HCT116 (cell line): Measurements from ENCODE around the gene CCSAP. TPM values are rescaled to one million over a fixed set of nuclear protein-coding genes. Genes with fewer than 3 reads are reported as not detected.

Experiments used
- ATAC-seq: fragments of 200-7000 bp; cut with Tn5 transposase; 2 replicates; pipeline ENCODE4 v1.9.1; 2020; ENCODE audit warnings: mild to moderate bottlenecking, moderate library complexity
- BruUV-seq: library from RNA; stranded (reverse); fragments of 400-500 nt; replicated peaks from 2 replicates; lab custom pipeline; 2021; lab: Mats Ljungman, UMichigan
- CTCF ChIA-PET: fragments of 300-600 bp; sonication (Branson Sonifier 250); formaldehyde crosslinking; loops from one replicate; lab custom pipeline; 2021; ENCODE audit warnings: antibody characterized with exemption; lab: Charles Lee
- POLR2A ChIA-PET: fragments of 300-600, 350-600 bp; sonication (Branson Sonifier 250); formaldehyde crosslinking; loops from one replicate; lab custom pipeline; 2021; ENCODE audit warnings: antibody characterized with exemption; lab: Charles Lee
- RAD21 ChIA-PET, 2 experiments: fragments of 300-600 bp; sonication (Branson Sonifier 250); formaldehyde crosslinking; loops; one replicate each; lab custom pipeline; 2023; ENCODE audit warnings: low total read pairs in 2 of 2; ENCODE audit not compliant: uncharacterized antibody in 2 of 2, unreplicated experiment in 2 of 2, low non-redundant PET in 1 of 2; lab: Charles Lee
- DNase-seq: peaks from one replicate; pipeline ENCODE4 v3.0.0-alpha.2; 2010; ENCODE audit warnings: low read depth, low spot score
- H2AFZ ChIP-seq: fragments of 200-600 bp; shearing (Covaris generic), sonication (generic); 2 replicates; pipeline ENCODE4 v1.6.1; 2017; ENCODE audit warnings: low read depth, mixed run types, mixed read lengths, antibody characterized with exemption, low read length; ENCODE audit not compliant: poor library complexity, severe bottlenecking
- H3K27ac ChIP-seq: 2 replicates; pipeline ENCODE4 v1.5.1; 2012; ENCODE audit warnings: low read depth, low read length
- H3K27me3 ChIP-seq: fragments of 200-600 bp; sonication (generic); 2 replicates; pipeline ENCODE4 v1.6.1; 2016; ENCODE audit warnings: mixed run types, low read length, mixed read lengths; ENCODE audit not compliant: insufficient read depth
- H3K36me3 ChIP-seq, 2 experiments: fragments of 200-500 bp in 1 of 2; fragments of 200-600 bp in 1 of 2; sonication (Bioruptor generic) in 1 of 2; sonication (generic) in 1 of 2; 2 replicates each; pipeline versions ENCODE4 v1.5.1 to v1.6.1; 2014 to 2016; ENCODE audit warnings: low read length in 2 of 2, inconsistent platforms in 1 of 2, mixed read lengths in 1 of 2, mixed run types in 1 of 2; ENCODE audit not compliant: insufficient read depth in 2 of 2, control insufficient read depth in 1 of 2
- H3K4me1 ChIP-seq, 2 experiments: fragments of 200-600 bp in 1 of 2; sonication (generic) in 1 of 2; 2 replicates each; pipeline versions ENCODE4 v1.5.1 to v1.6.1; 2012 to 2017; ENCODE audit warnings: low read length in 2 of 2, inconsistent platforms in 1 of 2, mild to moderate bottlenecking in 1 of 2, mixed read lengths in 1 of 2, mixed run types in 1 of 2, moderate library complexity in 1 of 2; ENCODE audit not compliant: insufficient read depth in 2 of 2, control insufficient read depth in 1 of 2
- H3K4me2 ChIP-seq: fragments of 200-600 bp; sonication (generic); 2 replicates; pipeline ENCODE4 v1.6.1; 2017; ENCODE audit warnings: mixed run types, low read length, mixed read lengths
- H3K4me3 ChIP-seq, 2 experiments: fragments of 200-600 bp in 1 of 2; sonication (generic) in 1 of 2; replicated peaks in 1 of 2; 2 replicates each; pipeline ENCODE4 v1.5.1; 2011 to 2016; ENCODE audit warnings: low read length in 2 of 2, control low read depth in 1 of 2, low read depth in 1 of 2, mild to moderate bottlenecking in 1 of 2, mixed read lengths in 1 of 2, mixed run types in 1 of 2
- H3K79me2 ChIP-seq: fragments of 200-600 bp; sonication (generic); 2 replicates; pipeline ENCODE4 v1.6.1; 2017; ENCODE audit warnings: mild to moderate bottlenecking, mixed run types, low read length, moderate library complexity, mixed read lengths; ENCODE audit not compliant: insufficient read depth
- H3K9ac ChIP-seq: fragments of 200-600 bp; sonication (generic); 2 replicates; pipeline ENCODE4 v1.6.1; 2016; ENCODE audit warnings: low read length, mixed read lengths
- H3K9me2 ChIP-seq: fragments of 200-600 bp; sonication (generic), shearing (Covaris generic); 2 replicates; pipeline ENCODE4 v1.6.1; 2017; ENCODE audit warnings: mixed run types, mild to moderate bottlenecking, moderate library complexity; ENCODE audit not compliant: insufficient read depth
- H3K9me3 ChIP-seq, 2 experiments: fragments of 200-500 bp in 1 of 2; fragments of 200-600 bp in 1 of 2; sonication (Bioruptor generic) in 1 of 2; sonication (generic) in 1 of 2; 2 replicates each; pipeline ENCODE4 v1.6.1; 2014 to 2017; ENCODE audit warnings: low read length in 2 of 2, mixed read lengths in 2 of 2, inconsistent platforms in 1 of 2, low read depth in 1 of 2, mild to moderate bottlenecking in 1 of 2, mixed run types in 1 of 2, moderate library complexity in 1 of 2; ENCODE audit not compliant: control insufficient read depth in 1 of 2, insufficient read depth in 1 of 2
- H4K20me1 ChIP-seq: fragments of 200-600 bp; sonication (generic), shearing (Covaris generic); 2 replicates; pipeline ENCODE4 v1.6.1; 2017; ENCODE audit warnings: mixed run types, mild to moderate bottlenecking, moderate library complexity; ENCODE audit not compliant: insufficient read depth
- CBX3 ChIP-seq: IDR thresholded peaks from 2 replicates; pipeline ENCODE4 v1.6.1; 2012; ENCODE audit warnings: low read depth
- CEBPB ChIP-seq: IDR thresholded peaks from 2 replicates; pipeline ENCODE4 v1.6.1; 2012; ENCODE audit warnings: low read depth
- EGR1 ChIP-seq: IDR thresholded peaks from 2 replicates; pipeline ENCODE4 v1.6.1; 2012; ENCODE audit warnings: low read depth
- EZH2 ChIP-seq: fragments of 200-600 bp; sonication (generic); IDR thresholded peaks from 2 replicates; pipeline ENCODE4 v1.6.1; 2017; ENCODE audit warnings: antibody characterized with exemption, mixed run types
- FOSL1 ChIP-seq: IDR thresholded peaks from 2 replicates; pipeline ENCODE4 v1.6.1; 2012; ENCODE audit warnings: low read depth
- RAD21 ChIP-seq: IDR thresholded peaks from 2 replicates; pipeline ENCODE4 v1.6.1; 2012; ENCODE audit warnings: low read depth, mild to moderate bottlenecking
- SP1 ChIP-seq: IDR thresholded peaks from 2 replicates; pipeline ENCODE4 v1.6.1; 2012; ENCODE audit warnings: low read depth
- SRF ChIP-seq: IDR thresholded peaks from 2 replicates; pipeline ENCODE4 v1.6.1; 2012; ENCODE audit warnings: low read depth
- TCF7L2 ChIP-seq: IDR thresholded peaks from 2 replicates; pipeline ENCODE4 v1.7.0; 2011; ENCODE audit warnings: borderline replicate concordance, inconsistent platforms; ENCODE audit not compliant: insufficient read depth, insufficient read length; ENCODE audit errors: extremely low read depth
- YY1 ChIP-seq: IDR thresholded peaks from 2 replicates; pipeline ENCODE4 v1.6.1; 2011; ENCODE audit warnings: low read length, low read depth, moderate library complexity, mild to moderate bottlenecking; ENCODE audit not compliant: insufficient replicate concordance; ENCODE audit errors: extremely low read depth
- intact Hi-C: fragments of 100-400 bp; cut with micrococcal nuclease; formaldehyde crosslinking; loops from 2 replicates; pipeline ENCODE4 v1.10.0; 2022
- total RNA-seq: library from RNA; stranded (reverse); gene quantifications from one replicate; pipeline ENCODE4 v1.2.1, GENCODE V29; 2021; ENCODE audit not compliant: unreplicated experiment
- TF ChIP-seq, protein P1 (sequence below): IDR thresholded peaks from 2 replicates; pipeline ENCODE4 v1.6.1; 2012
- TF ChIP-seq, protein P2 (sequence below): IDR thresholded peaks from 2 replicates; pipeline ENCODE4 v1.6.1; 2011; ENCODE audit warnings: mild to moderate bottlenecking, low read length, moderate library complexity; ENCODE audit not compliant: insufficient replicate concordance; ENCODE audit errors: extremely low read depth
- TF ChIP-seq, protein P3 (sequence below), 3 experiments: fragments of 200-600 bp in 1 of 3; sonication (generic) in 1 of 3; IDR thresholded peaks in 2 of 3; conservative IDR thresholded peaks in 1 of 3; 2 replicates each; pipeline ENCODE4 v1.5.1; 2012 to 2017; ENCODE audit warnings: low read depth in 2 of 3, low read length in 2 of 3, antibody characterized with exemption in 1 of 3, borderline replicate concordance in 1 of 3, control low read depth in 1 of 3, mild to moderate bottlenecking in 1 of 3, mixed read lengths in 1 of 3, mixed run types in 1 of 3, moderate library complexity in 1 of 3; ENCODE audit not compliant: insufficient read depth in 1 of 3

Gene CCSAP
- total RNA-seq, 1 experiment from 2014 or later: 10.9 TPM

DNA sequence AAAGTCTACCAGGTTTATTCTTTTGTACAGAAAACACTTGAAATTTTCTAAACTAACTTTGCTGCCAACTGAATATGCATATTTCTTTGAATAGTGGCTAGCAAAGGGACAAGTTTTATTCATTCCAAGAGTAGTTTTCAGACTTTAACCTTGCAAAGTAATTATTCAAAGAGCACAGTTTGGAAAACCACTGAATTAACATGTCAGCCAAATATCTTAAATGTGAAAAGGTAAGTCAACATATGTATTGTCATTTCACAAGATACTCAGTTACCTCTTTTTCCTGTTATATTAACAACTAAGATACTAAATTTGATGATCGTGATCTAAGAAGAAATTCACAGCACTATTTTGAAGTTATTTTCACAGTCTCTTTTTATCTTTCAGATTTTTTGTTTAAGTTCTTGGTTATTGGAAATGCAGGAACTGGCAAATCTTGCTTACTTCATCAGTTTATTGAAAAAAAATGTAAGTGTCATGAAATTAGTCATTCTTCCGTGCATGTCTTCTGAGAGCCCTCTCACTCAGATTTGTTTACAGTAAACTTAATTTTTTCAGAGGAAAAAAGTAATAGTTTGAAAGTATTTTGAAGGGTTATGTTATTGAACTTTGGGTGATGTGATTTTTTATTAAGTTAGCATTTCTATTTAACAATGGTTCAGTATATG lies 56.6 kb downstream of the CCSAP start:
- ChIA-PET CTCF (no interaction called here), RAD21 (no interaction called here)
- Histone ChIP-seq H3K4me2 (no peak overlapping the region), H3K27ac (no peak overlapping the region), H3K36me3 (peaks cover 0 to 8% of the 10 kb centered on the region in 2 experiments; a peak in 2 of 4 replicates), H3K9ac (no peak overlapping the region), H3K4me3 (no peak overlapping the region), H3K4me1 (no peaks in the 10 kb centered on the region), H3K9me3 (no peaks in the 10 kb centered on the region), H4K20me1 (peaks cover 5% of the 10 kb centered on the region; the same call in 1 of the 2 replicates), H3K27me3 (no peaks in the 10 kb centered on the region), H3K79me2 (peaks cover 72% of the 10 kb centered on the region)
- no peak for ATAC-seq
- intact Hi-C loops: no loop called here
- BruUV-seq: no TSS peak
- TF ChIP-seq EGR1 (no peak), SRF (no peak), CBX3 (no peak), EZH2 (no peak), YY1 (no peak), FOSL1 (no peak), RAD21 (no peak), SP1 (no peak), TCF7L2 (no peak), CEBPB (no peak)
- TF ChIP-seq, protein P1, sequence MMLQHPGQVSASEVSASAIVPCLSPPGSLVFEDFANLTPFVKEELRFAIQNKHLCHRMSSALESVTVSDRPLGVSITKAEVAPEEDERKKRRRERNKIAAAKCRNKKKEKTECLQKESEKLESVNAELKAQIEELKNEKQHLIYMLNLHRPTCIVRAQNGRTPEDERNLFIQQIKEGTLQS: no peak
- TF ChIP-seq, protein P2, sequence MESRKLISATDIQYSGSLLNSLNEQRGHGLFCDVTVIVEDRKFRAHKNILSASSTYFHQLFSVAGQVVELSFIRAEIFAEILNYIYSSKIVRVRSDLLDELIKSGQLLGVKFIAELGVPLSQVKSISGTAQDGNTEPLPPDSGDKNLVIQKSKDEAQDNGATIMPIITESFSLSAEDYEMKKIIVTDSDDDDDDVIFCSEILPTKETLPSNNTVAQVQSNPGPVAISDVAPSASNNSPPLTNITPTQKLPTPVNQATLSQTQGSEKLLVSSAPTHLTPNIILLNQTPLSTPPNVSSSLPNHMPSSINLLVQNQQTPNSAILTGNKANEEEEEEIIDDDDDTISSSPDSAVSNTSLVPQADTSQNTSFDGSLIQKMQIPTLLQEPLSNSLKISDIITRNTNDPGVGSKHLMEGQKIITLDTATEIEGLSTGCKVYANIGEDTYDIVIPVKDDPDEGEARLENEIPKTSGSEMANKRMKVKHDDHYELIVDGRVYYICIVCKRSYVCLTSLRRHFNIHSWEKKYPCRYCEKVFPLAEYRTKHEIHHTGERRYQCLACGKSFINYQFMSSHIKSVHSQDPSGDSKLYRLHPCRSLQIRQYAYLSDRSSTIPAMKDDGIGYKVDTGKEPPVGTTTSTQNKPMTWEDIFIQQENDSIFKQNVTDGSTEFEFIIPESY: no peak
- TF ChIP-seq, protein P3, sequence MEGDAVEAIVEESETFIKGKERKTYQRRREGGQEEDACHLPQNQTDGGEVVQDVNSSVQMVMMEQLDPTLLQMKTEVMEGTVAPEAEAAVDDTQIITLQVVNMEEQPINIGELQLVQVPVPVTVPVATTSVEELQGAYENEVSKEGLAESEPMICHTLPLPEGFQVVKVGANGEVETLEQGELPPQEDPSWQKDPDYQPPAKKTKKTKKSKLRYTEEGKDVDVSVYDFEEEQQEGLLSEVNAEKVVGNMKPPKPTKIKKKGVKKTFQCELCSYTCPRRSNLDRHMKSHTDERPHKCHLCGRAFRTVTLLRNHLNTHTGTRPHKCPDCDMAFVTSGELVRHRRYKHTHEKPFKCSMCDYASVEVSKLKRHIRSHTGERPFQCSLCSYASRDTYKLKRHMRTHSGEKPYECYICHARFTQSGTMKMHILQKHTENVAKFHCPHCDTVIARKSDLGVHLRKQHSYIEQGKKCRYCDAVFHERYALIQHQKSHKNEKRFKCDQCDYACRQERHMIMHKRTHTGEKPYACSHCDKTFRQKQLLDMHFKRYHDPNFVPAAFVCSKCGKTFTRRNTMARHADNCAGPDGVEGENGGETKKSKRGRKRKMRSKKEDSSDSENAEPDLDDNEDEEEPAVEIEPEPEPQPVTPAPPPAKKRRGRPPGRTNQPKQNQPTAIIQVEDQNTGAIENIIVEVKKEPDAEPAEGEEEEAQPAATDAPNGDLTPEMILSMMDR (IDR thresholded peaks at IDR 0.05 in 2 of 3, conservative IDR thresholded peaks at IDR 0.05 in 1 of 3; ENCODE audit: borderline replicate concordance in 1 of 3, insufficient read depth in 1 of 3, low read depth in 2 of 3, low read length in 2 of 3): no peak
- TF ChIP-seq, all 23 proteins: peak for 0
- Histone ChIP-seq H2AFZ (no peak overlapping the region), H3K9me2 (no peaks in the 10 kb centered on the region)
- POLR2A ChIA-PET: no interaction called here
- no peak for DNase-seq
